AG04450 (cell line): ENCODE results near the gene PLCH2. TPM values are rescaled to one million over a fixed set of nuclear protein-coding genes. Genes with fewer than 3 reads are reported as not detected.

Experiments used
- CTCF ChIA-PET: fragments of 300-600, 350-600 bp; formaldehyde crosslinking; extraction: SDS; loops from one replicate; lab custom pipeline; 2022; ENCODE audit warnings: antibody characterized with exemption, inconsistent platforms; lab: Charles Lee
- POLR2A ChIA-PET: fragments of 350-600 bp; formaldehyde crosslinking; extraction: SDS; loops from one replicate; lab custom pipeline; 2021; ENCODE audit warnings: antibody characterized with exemption, inconsistent platforms; lab: Yijun Ruan, JAX
- DNase-seq: peaks from one replicate; pipeline ENCODE4 v3.0.0-alpha.2; 2011; ENCODE audit warnings: low read depth, low spot score
- H3K27ac ChIP-seq: one replicate; pipeline ENCODE4 v1.5.1; 2012; ENCODE audit warnings: low read depth, low read length, control low read depth
- H3K27me3 ChIP-seq: one replicate; pipeline ENCODE4 v1.6.0; 2012; ENCODE audit warnings: low read length; ENCODE audit not compliant: control insufficient read depth, insufficient read depth
- H3K4me3 ChIP-seq: 2 replicates; pipeline ENCODE4 v1.5.1; 2011; ENCODE audit warnings: mild to moderate bottlenecking, low read depth, low read length, control low read depth
- H3K9me3 ChIP-seq: 2 replicates; pipeline ENCODE4 v1.5.1; 2012; ENCODE audit warnings: low read length; ENCODE audit not compliant: control insufficient read depth, insufficient read depth
- polyA plus RNA-seq: library from polyadenylated mRNA; depleted of rRNA; stranded (reverse); fragments of >200 nt; gene quantifications from 2 replicates; pipeline ENCODE4 v1.2.3, GENCODE V29; 2011
- TF ChIP-seq, protein P1 (sequence below): IDR thresholded peaks from 2 replicates; pipeline ENCODE4 v1.5.1; 2011; ENCODE audit warnings: low read depth, low read length, control low read depth, inconsistent platforms

PLCH2 gene
- polyA plus RNA-seq, 1 experiment: 0.06 TPM

DNA sequence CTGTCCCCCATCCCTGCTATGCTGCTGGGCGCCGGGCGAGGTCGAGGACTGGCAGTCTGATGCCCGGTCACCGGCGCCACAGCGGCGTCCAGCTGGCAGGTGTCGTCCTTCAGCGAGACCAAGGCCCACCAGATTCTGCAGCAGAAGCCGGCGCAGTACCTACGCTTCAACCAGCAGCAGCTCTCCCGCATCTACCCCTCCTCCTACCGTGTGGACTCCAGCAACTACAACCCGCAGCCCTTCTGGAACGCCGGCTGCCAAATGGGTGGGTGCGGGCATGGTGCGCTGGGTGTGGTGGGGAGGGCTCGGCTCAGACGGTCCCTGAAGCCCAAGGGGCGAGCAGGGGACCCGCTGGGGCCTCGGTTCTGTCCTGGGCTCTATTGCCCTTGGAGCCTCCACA, 20.7 kb downstream of the PLCH2 start:
- Histone ChIP-seq H3K27me3 (peaks cover 16% of the 10 kb centered on the region), H3K4me3 (no peak overlapping the region), H3K9me3 (no peaks in the 10 kb centered on the region; the same call in 1 of the 2 replicates), H3K27ac (no peak overlapping the region)
- POLR2A ChIA-PET: no interaction called here
- TF ChIP-seq, protein P1, sequence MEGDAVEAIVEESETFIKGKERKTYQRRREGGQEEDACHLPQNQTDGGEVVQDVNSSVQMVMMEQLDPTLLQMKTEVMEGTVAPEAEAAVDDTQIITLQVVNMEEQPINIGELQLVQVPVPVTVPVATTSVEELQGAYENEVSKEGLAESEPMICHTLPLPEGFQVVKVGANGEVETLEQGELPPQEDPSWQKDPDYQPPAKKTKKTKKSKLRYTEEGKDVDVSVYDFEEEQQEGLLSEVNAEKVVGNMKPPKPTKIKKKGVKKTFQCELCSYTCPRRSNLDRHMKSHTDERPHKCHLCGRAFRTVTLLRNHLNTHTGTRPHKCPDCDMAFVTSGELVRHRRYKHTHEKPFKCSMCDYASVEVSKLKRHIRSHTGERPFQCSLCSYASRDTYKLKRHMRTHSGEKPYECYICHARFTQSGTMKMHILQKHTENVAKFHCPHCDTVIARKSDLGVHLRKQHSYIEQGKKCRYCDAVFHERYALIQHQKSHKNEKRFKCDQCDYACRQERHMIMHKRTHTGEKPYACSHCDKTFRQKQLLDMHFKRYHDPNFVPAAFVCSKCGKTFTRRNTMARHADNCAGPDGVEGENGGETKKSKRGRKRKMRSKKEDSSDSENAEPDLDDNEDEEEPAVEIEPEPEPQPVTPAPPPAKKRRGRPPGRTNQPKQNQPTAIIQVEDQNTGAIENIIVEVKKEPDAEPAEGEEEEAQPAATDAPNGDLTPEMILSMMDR: no peak
- CTCF ChIA-PET: no interaction called here
- no peak for DNase-seq

DNA sequence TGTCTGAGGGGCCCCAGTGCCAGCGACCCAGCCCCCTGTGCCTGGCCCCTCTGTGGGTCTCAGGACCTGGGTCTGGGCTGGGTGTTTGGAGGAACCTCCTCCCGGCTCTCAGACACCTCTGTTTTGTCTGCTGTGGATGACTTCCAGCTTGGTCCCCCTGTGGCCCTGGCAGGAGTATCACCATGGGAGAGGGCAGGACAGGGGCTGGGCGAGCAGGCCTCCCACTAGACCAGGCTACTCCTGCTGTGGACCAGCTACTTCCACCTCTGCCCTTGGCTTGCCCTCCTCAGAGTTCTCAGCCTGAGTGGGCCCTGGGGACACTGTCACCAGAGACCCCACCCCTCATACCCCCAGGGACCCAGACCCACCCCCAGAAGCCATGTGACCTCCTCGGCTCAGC, 21.8 kb downstream of the PLCH2 start:
- no peak for DNase-seq
- Histone ChIP-seq H3K4me3 (no peak overlapping the region), H3K27me3 (peaks cover 17% of the 10 kb centered on the region), H3K27ac (no peak overlapping the region), H3K9me3 (no peaks in the 10 kb centered on the region; the same call in 1 of the 2 replicates)
- CTCF ChIA-PET: no interaction called here
- POLR2A ChIA-PET: no interaction called here
- TF ChIP-seq, protein P1: no peak

DNA sequence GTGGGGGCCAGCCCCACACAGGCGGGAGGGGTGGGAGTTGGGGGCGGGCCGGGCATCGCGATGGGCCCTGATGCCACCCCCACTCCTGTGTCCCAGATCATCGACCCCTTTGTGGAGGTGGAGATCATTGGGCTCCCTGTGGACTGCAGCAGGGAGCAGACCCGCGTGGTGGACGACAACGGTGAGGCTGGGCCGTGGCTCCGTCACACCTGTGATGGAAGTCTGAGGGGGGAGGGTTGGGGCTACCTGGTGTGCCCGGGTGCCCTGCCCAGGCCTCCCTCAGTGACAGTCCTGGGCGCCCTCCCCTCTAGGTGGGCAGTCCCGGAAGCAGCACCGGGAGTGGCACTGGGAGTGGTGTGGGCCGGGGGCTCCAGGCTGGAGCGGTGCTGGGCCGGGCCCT, 22.6 kb downstream of the PLCH2 start:
- Histone ChIP-seq H3K27me3 (peaks cover 18% of the 10 kb centered on the region), H3K27ac (no peak overlapping the region), H3K9me3 (no peaks in the 10 kb centered on the region; the same call in 1 of the 2 replicates), H3K4me3 (no peak overlapping the region)
- CTCF ChIA-PET: no interaction called here
- DNase-seq: no peak
- POLR2A ChIA-PET: no interaction called here
- TF ChIP-seq, protein P1: no peak

DNA sequence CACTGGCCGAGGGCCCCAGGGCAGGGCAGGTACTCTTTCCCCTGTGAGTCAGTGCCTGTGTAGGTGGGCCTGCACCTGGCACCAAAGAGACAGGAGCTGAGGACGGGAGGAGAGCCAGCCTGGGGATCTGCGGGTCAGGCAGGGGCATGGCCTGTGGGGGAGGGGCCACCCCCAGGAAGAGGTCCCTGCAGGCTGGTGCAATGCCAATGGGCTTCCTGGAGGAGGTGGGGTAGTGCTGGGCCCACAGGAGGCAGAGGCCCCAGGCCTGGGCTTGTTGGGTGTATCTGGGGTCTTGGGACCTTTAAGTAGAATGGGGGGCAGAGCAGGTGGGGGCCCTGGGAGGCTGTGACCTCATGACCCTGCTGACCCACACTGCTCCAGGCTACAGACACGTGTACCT, 23.2 kb downstream of the PLCH2 start:
- Histone ChIP-seq H3K27me3 (peaks cover 16% of the 10 kb centered on the region), H3K27ac (no peak overlapping the region), H3K9me3 (no peaks in the 10 kb centered on the region; the same call in 1 of the 2 replicates), H3K4me3 (no peak overlapping the region)
- ChIA-PET CTCF (no interaction called here), POLR2A (no interaction called here)
- TF ChIP-seq, protein P1: no peak
- DNase-seq: no peak

DNA sequence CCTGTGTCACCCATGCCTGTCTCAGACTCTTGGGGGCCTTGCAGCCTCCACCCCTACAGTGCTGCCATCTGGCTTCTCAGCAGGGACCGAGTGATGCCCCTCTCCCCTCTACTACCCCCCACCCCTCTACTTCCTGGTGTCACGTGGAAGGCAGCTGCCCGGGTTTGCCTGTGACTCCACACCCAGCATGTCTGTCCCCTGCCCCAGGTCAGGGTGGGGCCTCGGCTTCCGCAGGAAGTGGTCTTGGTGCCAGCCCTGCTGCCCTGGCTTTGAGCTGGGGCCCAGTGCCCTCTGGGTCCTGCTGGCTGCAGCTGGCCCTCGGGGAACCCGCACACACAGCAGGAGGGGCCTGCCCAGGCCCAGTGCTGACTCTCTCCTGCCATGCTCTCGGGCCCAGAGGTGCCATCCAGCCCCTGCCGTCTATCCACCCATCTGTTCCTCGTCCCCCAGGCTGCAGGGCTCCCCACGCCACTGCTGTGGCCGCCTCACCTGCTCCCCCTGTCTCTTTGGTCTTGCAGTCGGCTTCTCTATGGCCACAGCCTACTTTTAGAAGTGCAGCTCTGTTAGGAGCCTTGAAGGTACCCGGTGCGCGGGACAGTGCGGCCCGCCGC, 24.0 kb downstream of the PLCH2 start:
- ChIA-PET CTCF (interaction anchor here (0.5 kb wide), 2 partner anchors 86 to 925 kb away, joined by 3 to 4 read pairs; no protein-coding TSS in a partner anchor), POLR2A (no interaction called here)
- TF ChIP-seq, protein P1: no peak
- H3K9me3 ChIP-seq: no peaks in the 10 kb centered on the region; the same call in 1 of the 2 replicates
- no peak overlapping the region for H3K4me3 ChIP-seq
- no peak for DNase-seq
- peaks cover 20% of the 10 kb centered on the region for H3K27me3 ChIP-seq
- no peak overlapping the region for H3K27ac ChIP-seq
